Effector CD4-positive, alpha-beta T cell (primary cell): ENCODE results near the gene CDK2.
"Not testable (repeated sequence)": the region's sequence is repeated elsewhere in the genome, so short reads cannot be mapped to it uniquely, and the experiment has no call there.

Source experiments
- DNase-seq: peaks from one replicate; pipeline ENCODE4 v3.0.0-alpha.2; 2020

The CDK2 gene

GRCh38 chr12:55982319-55982936 lies 15.8 kb downstream of the CDK2 start:
- DNase-seq = no peak

DNA sequence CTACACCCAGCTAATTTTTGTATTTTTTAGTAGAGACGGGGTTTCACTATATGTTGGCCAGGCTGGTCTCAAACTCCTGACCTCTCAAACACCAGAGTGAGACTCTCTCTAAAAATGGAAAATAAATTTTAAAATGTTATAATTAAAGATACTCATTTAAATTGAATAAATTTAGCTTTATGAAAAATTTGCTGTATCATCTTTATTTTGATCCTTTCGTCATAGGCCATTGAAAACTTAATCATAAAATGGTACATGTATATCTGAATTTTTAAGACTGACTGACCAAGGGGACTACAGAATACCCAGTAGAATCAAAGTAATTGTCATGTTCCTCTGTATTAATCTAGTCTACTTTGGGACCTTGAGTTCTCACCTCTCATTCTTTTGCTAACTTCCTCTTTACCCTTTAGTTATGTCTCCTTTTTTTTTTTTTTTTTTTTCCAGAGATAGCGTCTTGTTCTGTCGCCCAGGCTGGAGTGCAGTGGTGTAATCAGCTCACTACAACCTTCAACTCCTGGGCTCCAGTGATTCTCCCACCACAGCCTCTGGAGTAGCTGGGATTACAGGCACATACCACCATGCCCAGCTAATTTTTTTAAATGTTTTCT lies 16.7 kb downstream of the CDK2 start:
- no peak for DNase-seq

- no peak for DNase-seq
Observed at GRCh38 chr12:55984861-55985260, 18.2 kb downstream of the CDK2 start.

GRCh38 chr12:55985341-55985740 lies 18.7 kb downstream of the CDK2 start:
- no peak for DNase-seq

DNA sequence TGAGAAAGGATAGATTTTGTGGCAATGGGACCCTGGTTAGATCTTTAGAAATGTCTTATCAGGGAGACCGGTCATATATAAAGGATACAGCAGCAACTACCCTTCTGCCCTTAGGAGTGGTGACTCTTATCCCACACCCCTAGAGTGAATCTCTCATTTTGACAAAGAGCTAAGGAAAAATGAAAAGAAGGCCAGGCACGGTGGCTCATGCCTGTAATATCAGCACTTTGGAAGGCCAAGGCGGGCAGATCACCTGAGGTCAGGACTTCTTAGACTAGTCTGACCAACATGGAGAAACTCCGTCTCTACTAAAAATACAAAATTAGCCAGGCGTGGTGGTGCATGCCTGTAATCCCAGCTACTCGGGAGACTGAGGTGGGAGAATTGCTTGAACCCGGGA lies 19.3 kb downstream of the CDK2 start:
- DNase-seq = not testable (repeated sequence)

GRCh38 chr12:55991110-55991509 lies 24.5 kb downstream of the CDK2 start:
- DNase-seq = no peak

GRCh38 chr12:55993230-55993853 lies 26.7 kb downstream of the CDK2 start:
- no peak for DNase-seq

- no peak for DNase-seq
Observed at GRCh38 chr12:55995366-55995765, 28.7 kb downstream of the CDK2 start.

DNA sequence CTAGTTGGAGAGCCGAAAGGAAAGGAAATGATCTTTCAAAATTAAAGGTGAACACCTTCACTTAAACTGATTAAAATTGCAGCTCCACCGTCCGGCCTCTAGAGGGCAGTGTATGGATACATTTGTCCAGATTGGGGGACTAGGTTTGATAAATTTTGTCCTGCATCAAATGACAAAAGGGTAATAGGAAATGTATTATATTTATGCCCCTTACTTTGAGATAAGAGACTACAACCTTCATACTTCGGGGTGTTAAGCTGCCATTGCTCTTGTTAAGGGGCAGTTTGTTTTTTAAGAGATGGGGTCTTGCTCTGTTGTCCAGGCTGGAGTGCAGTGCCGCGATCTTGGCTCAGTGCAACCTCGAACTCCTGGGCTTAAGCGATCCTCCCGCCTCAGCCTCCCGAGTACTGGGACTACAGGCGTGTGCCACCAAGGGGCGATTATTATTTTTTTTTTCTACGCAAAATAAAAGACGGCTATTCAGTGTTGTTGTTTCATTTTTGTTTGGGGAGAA lies 29.6 kb downstream of the CDK2 start:
- DNase-seq = peak; percentile 68

GRCh38 chr12:55996715-55997534 lies 30.3 kb downstream of the CDK2 start, which contains the start of gene SUOX:
Gene SUOX, plus strand, starts transcription at chr12:55997276. Its CDS starts 4,946 bp downstream, at chr12:56002222.
- DNase-seq = no peak

DNA sequence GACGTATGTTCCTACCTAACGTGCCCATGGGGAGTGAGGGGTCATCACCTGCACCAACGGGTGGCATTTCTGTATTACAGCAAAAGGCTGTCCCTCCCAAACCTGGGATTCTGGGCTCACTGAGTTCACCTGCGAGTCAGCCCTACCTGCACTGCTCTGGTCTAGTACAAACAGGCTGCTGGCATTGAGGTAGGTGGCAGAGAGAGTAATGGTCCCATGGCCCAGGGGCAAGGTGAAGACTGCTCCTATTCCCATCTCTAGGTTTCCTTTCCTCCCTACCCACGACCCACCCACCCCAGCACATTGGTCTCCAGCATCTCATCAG lies 30.9 kb downstream of the CDK2 start:
- DNase-seq = no peak

GRCh38 chr12:55999522-55999921 lies 32.9 kb downstream of the CDK2 start:
- not testable (repeated sequence) for DNase-seq

DNA sequence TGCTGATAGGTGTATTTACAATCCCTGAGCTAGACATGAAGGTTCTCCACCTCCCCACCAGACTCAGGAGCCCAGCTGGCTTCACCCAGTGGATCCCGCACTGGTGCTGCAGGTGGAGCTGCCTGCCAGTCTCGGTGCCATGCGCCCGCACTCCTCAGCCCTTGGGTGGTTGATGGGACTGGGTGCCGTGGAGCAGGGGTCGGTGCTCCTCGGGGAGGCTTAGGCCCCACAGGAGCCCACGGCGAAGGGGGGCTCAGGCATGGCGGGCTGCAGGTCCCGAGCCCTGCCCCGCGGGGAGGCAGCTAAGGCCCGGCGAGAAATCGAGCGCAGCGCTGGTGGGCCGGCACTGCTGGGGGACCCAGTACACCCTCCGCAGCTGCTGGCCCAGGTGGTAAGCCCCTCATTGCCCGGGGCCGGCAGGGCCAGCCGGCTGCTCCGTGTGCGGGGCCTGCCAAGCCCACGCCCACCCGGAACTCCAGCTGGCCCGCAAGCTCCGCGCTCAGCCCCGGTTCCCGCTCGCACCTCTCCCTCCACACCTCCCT lies 33.4 kb downstream of the CDK2 start:
- not testable (repeated sequence) for DNase-seq

DNA sequence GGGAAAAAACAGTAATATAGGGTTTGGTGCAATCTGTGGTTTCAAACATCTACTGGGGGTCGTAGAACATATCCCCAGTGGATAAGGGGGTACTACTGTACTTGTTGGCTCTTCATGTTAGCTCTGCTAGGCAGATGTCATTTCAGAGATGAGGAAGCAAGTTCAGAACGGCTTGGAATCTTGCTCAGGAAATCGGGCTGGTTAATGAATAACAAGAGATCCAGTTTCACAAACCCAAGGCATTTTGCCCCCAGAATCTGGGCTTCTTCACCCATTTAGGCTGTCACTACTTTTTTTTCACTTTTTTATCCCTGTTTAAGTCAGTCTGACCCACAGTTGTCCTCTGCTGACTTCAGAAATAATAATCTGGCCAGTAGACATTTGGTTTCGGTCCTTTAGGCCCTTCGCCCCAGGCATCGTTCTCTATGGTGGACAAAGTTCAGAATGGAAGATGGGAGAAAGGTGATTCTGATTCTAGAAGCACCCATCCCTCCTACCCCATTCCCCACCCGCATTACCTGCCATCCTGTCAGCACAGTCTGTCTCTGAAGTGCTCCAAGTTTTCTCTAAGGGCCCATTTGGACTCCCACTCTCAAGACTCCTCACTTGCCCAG lies 35.0 kb downstream of the CDK2 start:
- no peak for DNase-seq

DNA sequence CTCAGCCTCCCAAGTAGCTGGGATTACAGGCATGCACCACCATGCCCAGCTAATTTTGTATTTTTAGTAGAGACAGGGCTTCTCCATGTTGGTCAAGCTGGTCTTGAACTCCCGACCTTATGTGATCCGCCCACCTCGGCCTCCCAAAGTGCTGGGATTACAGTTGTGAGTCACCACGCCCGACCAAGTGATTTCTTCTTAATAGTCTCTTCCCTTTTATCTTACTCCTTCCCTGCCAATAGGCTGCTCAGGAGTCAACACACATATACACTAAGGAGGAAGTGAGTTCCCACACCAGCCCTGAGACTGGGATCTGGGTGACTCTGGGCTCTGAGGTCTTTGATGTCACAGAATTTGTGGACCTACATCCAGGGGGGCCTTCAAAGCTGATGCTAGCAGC lies 36.7 kb downstream of the CDK2 start:
- DNase-seq = not testable (repeated sequence)

- DNase-seq = no peak
Observed at GRCh38 chr12:56004211-56004610, 37.6 kb downstream of the CDK2 start.

DNA sequence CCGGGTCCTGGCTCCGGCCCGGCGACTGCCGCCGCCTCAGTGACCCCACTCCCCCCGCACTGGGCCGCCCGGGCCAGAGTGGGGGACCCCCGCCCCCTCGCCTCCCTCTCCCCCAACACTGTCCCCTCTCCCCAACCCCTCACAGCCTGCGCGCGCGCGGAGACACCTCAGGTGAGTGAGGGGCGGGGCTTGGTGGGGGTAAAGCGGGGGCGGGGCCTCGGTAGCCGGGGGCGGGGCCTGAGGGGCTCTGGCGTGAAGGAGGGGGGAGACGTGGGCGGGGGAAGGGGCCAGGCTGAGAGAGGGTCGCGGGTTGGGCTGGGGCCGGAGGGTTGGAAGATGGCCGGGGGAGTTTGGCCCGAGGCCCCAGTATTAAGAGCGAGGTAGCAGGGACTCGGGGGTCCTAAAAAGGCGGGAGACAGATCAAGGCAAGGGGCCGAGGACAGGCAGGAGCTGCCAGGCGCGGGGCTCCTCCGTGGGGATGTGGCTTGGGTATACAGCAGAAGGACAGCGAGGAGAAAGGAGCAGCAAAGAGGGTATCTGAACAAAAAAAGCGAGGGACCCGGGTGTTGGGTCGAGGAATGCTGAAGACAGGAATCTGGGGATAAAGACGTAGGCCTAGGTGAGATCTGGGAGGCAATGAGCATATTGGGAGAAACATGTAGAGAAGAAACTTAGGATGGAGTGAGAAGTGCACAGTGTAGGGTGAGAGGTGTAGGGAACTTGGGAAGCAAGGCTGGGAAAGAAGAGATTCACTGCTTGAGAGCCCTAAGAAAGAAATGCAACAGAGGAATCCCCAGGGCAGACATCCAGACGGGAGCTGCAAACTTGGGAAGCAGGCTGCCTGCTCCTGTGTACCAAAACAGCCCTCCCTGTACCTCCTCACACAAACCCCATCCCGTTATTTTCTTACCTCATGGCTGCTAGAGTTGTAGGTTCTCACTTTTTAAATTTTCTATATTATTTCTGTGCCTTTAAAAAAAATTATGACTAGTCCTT lies 41.2 kb downstream of the CDK2 start:
- DNase-seq = peak; percentile 68

DNA sequence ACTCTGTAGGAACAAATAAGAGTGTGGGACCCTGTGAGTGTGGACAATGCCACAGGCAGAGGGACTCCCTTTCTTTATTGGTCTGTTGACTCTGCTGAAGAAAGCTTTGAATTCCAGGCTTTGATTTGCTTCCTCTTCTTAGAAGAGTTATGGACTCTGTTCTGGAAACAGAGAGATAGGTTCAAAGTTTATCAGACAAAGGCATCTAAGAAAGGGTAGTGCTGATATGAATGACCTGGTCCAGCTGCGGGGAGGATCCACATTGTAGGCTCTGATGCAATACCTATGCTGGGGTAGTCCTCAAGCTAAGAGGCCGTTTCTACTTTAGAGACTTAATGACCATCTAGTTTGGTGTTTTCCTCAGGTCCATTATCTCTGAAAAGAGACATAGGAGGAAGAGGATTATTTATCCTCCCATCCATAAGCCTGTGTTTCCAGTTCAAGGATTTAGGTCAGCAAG lies 43.5 kb downstream of the CDK2 start:
- DNase-seq = no peak

DNA sequence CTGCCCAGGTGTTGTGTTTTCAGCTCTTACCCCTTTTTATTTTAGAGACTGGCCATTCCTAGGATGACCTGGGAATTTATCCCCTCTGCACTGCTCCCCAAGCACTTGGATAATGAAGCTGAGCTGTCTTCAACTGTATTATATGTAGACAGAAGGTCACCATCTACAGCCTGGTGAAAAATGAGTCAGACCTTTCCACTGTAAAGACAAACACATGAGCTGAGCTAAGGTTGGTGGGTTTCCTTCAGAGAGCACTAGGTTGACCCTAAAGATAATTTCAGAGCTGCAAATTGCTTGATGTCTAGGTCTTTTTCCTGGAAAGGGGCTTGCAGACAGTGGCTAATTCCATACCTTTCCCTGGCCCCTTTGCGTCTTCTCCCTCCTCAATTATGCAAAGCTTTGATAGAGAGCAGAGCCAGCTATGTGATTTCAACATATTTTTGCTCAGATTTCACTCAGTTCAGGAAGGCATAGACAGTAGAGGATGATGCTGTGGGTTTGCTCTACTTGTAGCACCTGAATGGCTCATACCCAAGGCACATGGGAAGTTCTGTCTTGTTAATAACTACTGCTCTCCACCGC lies 45.0 kb downstream of the CDK2 start:
- DNase-seq = no peak

GRCh38 chr12:56013482-56013881 lies 46.9 kb downstream of the CDK2 start:
- no peak for DNase-seq

GRCh38 chr12:56014205-56014604 lies 47.6 kb downstream of the CDK2 start:
- no peak for DNase-seq
